ENCODE measurements around the gene IL22RA2. TPM values are rescaled to one million over a fixed set of nuclear protein-coding genes. Genes with fewer than 3 reads are reported as not detected.

The IL22RA2 gene
- total RNA-seq, 4 donors from 2014 or later: not detected

- H3K4me3 ChIP-seq: no peak overlapping the region
- H3K9me3 ChIP-seq: no peaks in the 10 kb centered on the region
- no peak overlapping the region for H3K27ac ChIP-seq (replicated peaks in 1 of 4)
- DNase-seq (ENCODE audit: extremely low spot score): no peak
- no peaks in the 10 kb centered on the region for H3K27me3 ChIP-seq
- no peaks in the 10 kb centered on the region for H3K4me1 ChIP-seq
- H3K36me3 ChIP-seq: no peaks in the 10 kb centered on the region
- TF ChIP-seq POLR2A (IDR thresholded peaks at IDR 0.05; ENCODE audit: low read depth) (no peak), EP300 (IDR thresholded peaks at IDR 0.05) (no peak), POLR2AphosphoS5 (IDR thresholded peaks at IDR 0.05) (no peak)
- TF ChIP-seq, protein P1, sequence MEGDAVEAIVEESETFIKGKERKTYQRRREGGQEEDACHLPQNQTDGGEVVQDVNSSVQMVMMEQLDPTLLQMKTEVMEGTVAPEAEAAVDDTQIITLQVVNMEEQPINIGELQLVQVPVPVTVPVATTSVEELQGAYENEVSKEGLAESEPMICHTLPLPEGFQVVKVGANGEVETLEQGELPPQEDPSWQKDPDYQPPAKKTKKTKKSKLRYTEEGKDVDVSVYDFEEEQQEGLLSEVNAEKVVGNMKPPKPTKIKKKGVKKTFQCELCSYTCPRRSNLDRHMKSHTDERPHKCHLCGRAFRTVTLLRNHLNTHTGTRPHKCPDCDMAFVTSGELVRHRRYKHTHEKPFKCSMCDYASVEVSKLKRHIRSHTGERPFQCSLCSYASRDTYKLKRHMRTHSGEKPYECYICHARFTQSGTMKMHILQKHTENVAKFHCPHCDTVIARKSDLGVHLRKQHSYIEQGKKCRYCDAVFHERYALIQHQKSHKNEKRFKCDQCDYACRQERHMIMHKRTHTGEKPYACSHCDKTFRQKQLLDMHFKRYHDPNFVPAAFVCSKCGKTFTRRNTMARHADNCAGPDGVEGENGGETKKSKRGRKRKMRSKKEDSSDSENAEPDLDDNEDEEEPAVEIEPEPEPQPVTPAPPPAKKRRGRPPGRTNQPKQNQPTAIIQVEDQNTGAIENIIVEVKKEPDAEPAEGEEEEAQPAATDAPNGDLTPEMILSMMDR (IDR thresholded peaks at IDR 0.05): no peak
- intact Hi-C loops (cut with DNase I): loop anchor here (2.0 kb wide), 1 partner anchor 219 kb away; no protein-coding TSS in a partner anchor
Observed at GRCh38 chr6:137095651-137096238, 77.7 kb downstream of the IL22RA2 start.

GRCh38 chr6:137095093-137095492, 78.4 kb downstream of the IL22RA2 start:
- DNase-seq (ENCODE audit: extremely low spot score): no peak
- intact Hi-C loops (cut with DNase I): loop anchor here (2.0 kb wide), 1 partner anchor 220 kb away; no protein-coding TSS in a partner anchor
- H3K27me3 ChIP-seq: peaks cover 0 to 4% (median 0%) of the 10 kb centered on the region in 4 donors
- H3K36me3 ChIP-seq: no peaks in the 10 kb centered on the region
- H3K9me3 ChIP-seq: no peaks in the 10 kb centered on the region
- H3K4me1 ChIP-seq: no peaks in the 10 kb centered on the region
- 92% methylated on average over 6 of the region's 10 CpGs for WGBS
- no peak overlapping the region for H3K27ac ChIP-seq (replicated peaks in 1 of 4)
- TF ChIP-seq POLR2AphosphoS5 (IDR thresholded peaks at IDR 0.05): no peak
- H3K4me3 ChIP-seq: no peak overlapping the region

GRCh38 chr6:137094411-137095008, 78.9 kb downstream of the IL22RA2 start:
- DNase-seq (ENCODE audit: extremely low spot score): no peak
- TF ChIP-seq EP300 (IDR thresholded peaks at IDR 0.05): no peak
- TF ChIP-seq, protein P1 (IDR thresholded peaks at IDR 0.05): peak; percentile 61 to 82 (median 76)
- Histone ChIP-seq H3K27ac (replicated peaks in 1 of 4) (no peak overlapping the region), H3K9me3 (no peaks in the 10 kb centered on the region), H3K36me3 (no peaks in the 10 kb centered on the region), H3K27me3 (peaks cover 0 to 8% (median 0%) of the 10 kb centered on the region in 4 donors), H3K4me1 (no peaks in the 10 kb centered on the region), H3K4me3 (no peak overlapping the region)
- WGBS: 38% methylated on average over 5 of the region's 5 CpGs
- intact Hi-C loops (cut with DNase I): loop anchor here (2.0 to 5.0 kb wide), 2 partner anchors 220 to 548 kb away; no protein-coding TSS in a partner anchor

Other genes starting within 250 kb of the IL22RA2 start
- 1 to 10 TPM; 1.6 to 5.0 (median 2.2) TPM for gene IL20RA, start 128.7 kb downstream of the IL22RA2 start, total RNA-seq
- 10 to 100 TPM; 52.8 to 95.9 (median 62.9) TPM for gene IFNGR1, start 45.7 kb upstream of the IL22RA2 start, total RNA-seq